Prostate gland (tissue), 2 donors: ENCODE data around the gene PDE4D. TPM values are rescaled to one million over a fixed set of nuclear protein-coding genes. Genes with fewer than 3 reads are reported as not detected.
A peak's percentile ranks its signal among the peaks of the same experiment; 100 is the strongest.

Source experiments
- DNase-seq: peaks from one replicate; pipeline ENCODE4 v3.0.0-alpha.2; 2019; ENCODE audit warnings: low spot score
- H3K27ac ChIP-seq, 2 donors: fragments of 200-600 bp; sonication (generic); 2 replicates each; pipeline ENCODE4 v1.5.1; 2017 to 2019
- H3K27me3 ChIP-seq: fragments of 200-600 bp; sonication (generic); replicated peaks from 2 replicates; pipeline ENCODE4 v1.5.1; 2019; ENCODE audit not compliant: insufficient read depth
- H3K36me3 ChIP-seq, 2 donors: fragments of 200-600 bp; sonication (generic); 1 replicate in 1 of 2; 2 replicates in 1 of 2; pipeline versions ENCODE4 v1.5.1 to v1.8.1; 2017 to 2019
- H3K4me1 ChIP-seq: fragments of 200-600 bp; sonication (generic); replicated peaks from 2 replicates; pipeline ENCODE4 v1.5.1; 2019
- H3K4me3 ChIP-seq, 2 donors: fragments of 200-600 bp; sonication (generic); 2 replicates each; pipeline ENCODE4 v1.5.1; 2017 to 2019
- H3K9me3 ChIP-seq: fragments of 200-600 bp; sonication (generic); 2 replicates; pipeline ENCODE4 v1.5.1; 2017
- POLR2A ChIP-seq: fragments of 450-650 bp; IDR thresholded peaks from one replicate; pipeline ENCODE4 v1.6.1; 2016; ENCODE audit warnings: antibody characterized with exemption, mild to moderate bottlenecking
- POLR2AphosphoS5 ChIP-seq: sonication (generic); formaldehyde crosslinking; IDR thresholded peaks from one replicate; pipeline ENCODE4 v1.6.1; 2017; ENCODE audit warnings: antibody characterized with exemption
- WGBS: methylation state at CpG from one replicate; pipeline ENCODE4 v1.1.5; 2018; 5-methylcytosine and 5-hydroxymethylcytosine counted together
- intact Hi-C: fragments of 100-400 bp; cut with DNase I; formaldehyde crosslinking; loops from one replicate; pipeline ENCODE4 v1.14.2; 2022
- total RNA-seq, 2 donors: library from RNA; depleted of rRNA; stranded (reverse); fragments of >200 nt; gene quantifications; one replicate each; pipeline ENCODE4 v1.1.0, GENCODE V29; 2016
- TF ChIP-seq, protein P1 (sequence below), 4 experiments: fragments of 200-600 bp in 2 of 4; fragments of 450-650 bp in 2 of 4; sonication (generic) in 2 of 4; IDR thresholded peaks; 1 replicate in 3 of 4; 2 replicates in 1 of 4; pipeline ENCODE4 v1.5.1; 2016 to 2019; ENCODE audit warnings: antibody characterized with exemption in 4 of 4, mild to moderate bottlenecking in 2 of 4, moderate library complexity in 2 of 4

The PDE4D gene
- total RNA-seq, 2 donors from 2014 or later, result 64.2 to 75.6 TPM

- Histone ChIP-seq H3K36me3 (no peaks in the 10 kb centered on the region), H3K4me1 (no peaks in the 10 kb centered on the region), H3K27me3 (no peaks in the 10 kb centered on the region), H3K9me3 (no peaks in the 10 kb centered on the region), H3K27ac (peak overlapping the region; percentile 30 to 67), H3K4me3 (peak overlapping the region; percentile 52)
- WGBS, result under 1% methylated on average over 66 of the region's 87 CpGs
- TF ChIP-seq, protein P1, sequence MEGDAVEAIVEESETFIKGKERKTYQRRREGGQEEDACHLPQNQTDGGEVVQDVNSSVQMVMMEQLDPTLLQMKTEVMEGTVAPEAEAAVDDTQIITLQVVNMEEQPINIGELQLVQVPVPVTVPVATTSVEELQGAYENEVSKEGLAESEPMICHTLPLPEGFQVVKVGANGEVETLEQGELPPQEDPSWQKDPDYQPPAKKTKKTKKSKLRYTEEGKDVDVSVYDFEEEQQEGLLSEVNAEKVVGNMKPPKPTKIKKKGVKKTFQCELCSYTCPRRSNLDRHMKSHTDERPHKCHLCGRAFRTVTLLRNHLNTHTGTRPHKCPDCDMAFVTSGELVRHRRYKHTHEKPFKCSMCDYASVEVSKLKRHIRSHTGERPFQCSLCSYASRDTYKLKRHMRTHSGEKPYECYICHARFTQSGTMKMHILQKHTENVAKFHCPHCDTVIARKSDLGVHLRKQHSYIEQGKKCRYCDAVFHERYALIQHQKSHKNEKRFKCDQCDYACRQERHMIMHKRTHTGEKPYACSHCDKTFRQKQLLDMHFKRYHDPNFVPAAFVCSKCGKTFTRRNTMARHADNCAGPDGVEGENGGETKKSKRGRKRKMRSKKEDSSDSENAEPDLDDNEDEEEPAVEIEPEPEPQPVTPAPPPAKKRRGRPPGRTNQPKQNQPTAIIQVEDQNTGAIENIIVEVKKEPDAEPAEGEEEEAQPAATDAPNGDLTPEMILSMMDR (IDR thresholded peaks at IDR 0.05), result no peak
- TF ChIP-seq POLR2A (peak; percentile 54), POLR2AphosphoS5 (no peak)
- intact Hi-C loops, result loop anchor here (5.0 to 10.0 kb wide), 4 partner anchors 85 to 345 kb away; no protein-coding TSS in a partner anchor
- peak; percentile 60 for DNase-seq
These were observed 854.1 kb downstream of the PDE4D start for GRCh38 chr5:59039296-59040023.

DNA sequence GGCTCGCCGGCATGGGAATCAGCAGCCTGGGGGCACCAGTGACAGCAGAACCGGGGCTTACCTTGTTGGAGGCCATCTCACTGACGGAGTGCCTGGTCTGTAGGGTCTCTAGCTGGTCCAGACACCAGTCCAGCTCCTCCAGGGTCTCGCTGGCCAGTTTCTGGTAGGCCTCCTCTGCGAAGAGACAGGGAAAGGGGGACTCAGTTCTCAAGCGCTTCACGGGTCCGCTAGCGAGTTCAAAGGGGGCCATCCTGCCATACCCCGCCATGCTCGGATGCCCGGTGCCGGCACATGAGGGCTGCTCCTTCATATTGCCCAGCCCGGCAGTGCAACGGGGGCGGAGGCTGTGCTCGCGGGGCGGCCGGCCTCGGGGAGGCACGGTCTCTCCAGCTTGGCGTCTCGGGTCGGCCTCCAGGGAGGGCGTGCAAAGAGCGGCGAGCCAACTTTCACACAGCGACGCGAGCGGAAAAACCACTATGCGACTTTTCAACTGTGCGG is 854.7 kb downstream of the PDE4D start:
- peak overlapping the region; percentile 30 to 67 for H3K27ac ChIP-seq
- H3K4me3 ChIP-seq, result peak overlapping the region; percentile 52
- intact Hi-C loops, result loop anchor here (5.0 to 10.0 kb wide), 4 partner anchors 86 to 346 kb away; no protein-coding TSS in a partner anchor
- no peaks in the 10 kb centered on the region for H3K9me3 ChIP-seq
- 12% methylated on average over 22 of the region's 35 CpGs for WGBS
- no peak for TF ChIP-seq POLR2AphosphoS5
- TF ChIP-seq, protein P1 (IDR thresholded peaks at IDR 0.05), result no peak
- no peak for TF ChIP-seq POLR2A
- no peaks in the 10 kb centered on the region for H3K27me3 ChIP-seq
- H3K4me1 ChIP-seq, result no peaks in the 10 kb centered on the region
- peak; percentile 11 for DNase-seq
- no peaks in the 10 kb centered on the region for H3K36me3 ChIP-seq

DNA sequence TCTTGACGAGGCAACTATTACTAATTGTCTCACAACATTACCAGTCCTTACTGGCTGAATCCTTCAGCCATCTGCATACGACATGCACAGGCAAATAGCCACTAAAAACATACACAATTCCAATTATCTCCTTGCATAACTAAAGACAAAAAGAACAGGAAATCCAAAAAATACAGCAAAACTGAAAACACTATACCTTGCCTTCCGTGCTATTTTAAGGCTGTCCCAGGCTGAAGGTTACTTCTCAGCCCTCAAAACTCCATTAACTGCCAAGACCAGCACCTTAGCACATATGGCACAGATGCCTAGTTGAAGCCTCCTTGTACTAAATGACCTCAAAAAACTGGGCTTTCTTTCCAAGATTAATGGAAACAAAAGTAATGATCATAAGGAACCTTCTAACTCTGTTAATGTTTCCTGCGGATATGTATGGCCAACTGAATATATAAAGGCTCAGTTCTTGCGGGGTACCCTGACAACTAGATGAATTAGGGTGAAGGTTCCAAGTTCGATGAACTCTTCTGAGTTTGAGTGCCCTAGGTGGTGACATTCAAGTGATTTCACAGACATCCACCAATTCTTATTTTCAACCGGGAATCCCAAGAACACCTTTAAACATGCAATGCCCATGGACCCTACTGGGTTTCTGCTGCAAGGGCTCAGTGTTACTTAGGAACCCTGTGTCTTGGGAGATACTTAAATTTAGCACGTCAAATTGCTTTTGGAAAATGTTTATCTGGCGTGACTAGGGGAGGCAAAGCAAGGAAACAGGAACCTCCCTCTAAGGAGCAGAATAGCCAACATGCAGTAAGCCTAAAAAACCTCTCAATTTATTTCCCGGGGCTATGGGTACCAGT is 855.4 kb downstream of the PDE4D start:
- no peak for DNase-seq
- Histone ChIP-seq H3K27ac (peak overlapping the region; percentile 30 to 67), H3K27me3 (no peaks in the 10 kb centered on the region), H3K4me3 (peak overlapping the region; percentile 52), H3K9me3 (no peaks in the 10 kb centered on the region), H3K36me3 (no peaks in the 10 kb centered on the region), H3K4me1 (no peaks in the 10 kb centered on the region)
- TF ChIP-seq POLR2A, result no peak
- TF ChIP-seq, protein P1 (IDR thresholded peaks at IDR 0.05), result no peak
- TF ChIP-seq POLR2AphosphoS5, result no peak
- 60% methylated on average over 10 of the region's 10 CpGs for WGBS
- intact Hi-C loops, result loop anchor here (5.0 to 10.0 kb wide), 4 partner anchors 87 to 347 kb away; no protein-coding TSS in a partner anchor

DNA sequence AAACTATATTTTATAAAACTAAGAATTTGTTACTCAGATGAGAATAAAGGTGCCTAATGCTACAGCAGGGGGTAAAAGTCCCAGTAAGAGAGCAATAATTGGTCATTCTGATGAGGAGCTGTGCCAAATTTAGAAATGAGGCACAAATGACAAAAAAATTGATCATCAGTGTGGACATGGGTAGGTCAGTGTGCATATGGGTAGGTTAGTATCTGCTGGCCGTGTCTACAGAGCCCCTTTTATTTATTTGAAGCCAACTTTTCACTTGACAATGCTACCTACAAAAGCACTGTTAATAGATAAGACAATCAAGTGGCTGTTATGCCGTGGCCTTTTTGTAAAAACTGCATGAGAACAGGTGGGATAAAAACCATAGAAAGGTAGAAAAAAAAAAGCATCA is 856.1 kb downstream of the PDE4D start:
- H3K4me3 ChIP-seq, result no peak overlapping the region
- H3K4me1 ChIP-seq, result no peaks in the 10 kb centered on the region
- no peaks in the 10 kb centered on the region for H3K9me3 ChIP-seq
- no peaks in the 10 kb centered on the region for H3K27me3 ChIP-seq
- intact Hi-C loops, result loop anchor here (5.0 to 10.0 kb wide), 4 partner anchors 87 to 347 kb away; no protein-coding TSS in a partner anchor
- H3K36me3 ChIP-seq, result no peaks in the 10 kb centered on the region
- DNase-seq, result no peak
- TF ChIP-seq, protein P1 (IDR thresholded peaks at IDR 0.05), result no peak
- TF ChIP-seq POLR2AphosphoS5, result no peak
- TF ChIP-seq POLR2A, result no peak
- WGBS, result 69% methylated on average over 2 of the region's 2 CpGs
- H3K27ac ChIP-seq, result no peak overlapping the region
